Measurements from ENCODE around the gene MEGF11.

Gene MEGF11

DNA sequence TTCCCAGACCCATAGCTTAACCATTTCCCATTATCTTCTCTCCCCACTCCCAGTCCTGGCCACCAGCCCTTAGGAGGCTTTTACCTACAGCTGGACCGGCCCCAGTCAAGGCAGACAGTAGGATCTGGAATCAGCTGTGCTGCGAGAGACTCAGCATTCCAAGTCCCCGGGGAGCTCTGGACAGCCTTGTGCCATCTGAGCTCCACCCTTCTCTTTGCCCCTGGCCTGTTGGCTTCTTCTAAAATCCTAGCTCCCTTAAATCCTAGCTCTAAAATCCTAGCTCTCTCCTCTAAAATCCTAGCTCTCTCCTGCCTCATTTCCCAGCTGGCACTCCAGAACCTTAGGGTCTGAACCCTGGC is 21.3 kb downstream of the MEGF11 start:
- TF ChIP-seq, protein P1, sequence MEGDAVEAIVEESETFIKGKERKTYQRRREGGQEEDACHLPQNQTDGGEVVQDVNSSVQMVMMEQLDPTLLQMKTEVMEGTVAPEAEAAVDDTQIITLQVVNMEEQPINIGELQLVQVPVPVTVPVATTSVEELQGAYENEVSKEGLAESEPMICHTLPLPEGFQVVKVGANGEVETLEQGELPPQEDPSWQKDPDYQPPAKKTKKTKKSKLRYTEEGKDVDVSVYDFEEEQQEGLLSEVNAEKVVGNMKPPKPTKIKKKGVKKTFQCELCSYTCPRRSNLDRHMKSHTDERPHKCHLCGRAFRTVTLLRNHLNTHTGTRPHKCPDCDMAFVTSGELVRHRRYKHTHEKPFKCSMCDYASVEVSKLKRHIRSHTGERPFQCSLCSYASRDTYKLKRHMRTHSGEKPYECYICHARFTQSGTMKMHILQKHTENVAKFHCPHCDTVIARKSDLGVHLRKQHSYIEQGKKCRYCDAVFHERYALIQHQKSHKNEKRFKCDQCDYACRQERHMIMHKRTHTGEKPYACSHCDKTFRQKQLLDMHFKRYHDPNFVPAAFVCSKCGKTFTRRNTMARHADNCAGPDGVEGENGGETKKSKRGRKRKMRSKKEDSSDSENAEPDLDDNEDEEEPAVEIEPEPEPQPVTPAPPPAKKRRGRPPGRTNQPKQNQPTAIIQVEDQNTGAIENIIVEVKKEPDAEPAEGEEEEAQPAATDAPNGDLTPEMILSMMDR (conservative IDR thresholded peaks at IDR 0.05; ENCODE audit: low read depth, low read length), result no peak
- DNase-seq (ENCODE audit: low read depth), result no peak
- no peak overlapping the region for H3K4me3 ChIP-seq (ENCODE audit: low read depth, low read length)

DNA sequence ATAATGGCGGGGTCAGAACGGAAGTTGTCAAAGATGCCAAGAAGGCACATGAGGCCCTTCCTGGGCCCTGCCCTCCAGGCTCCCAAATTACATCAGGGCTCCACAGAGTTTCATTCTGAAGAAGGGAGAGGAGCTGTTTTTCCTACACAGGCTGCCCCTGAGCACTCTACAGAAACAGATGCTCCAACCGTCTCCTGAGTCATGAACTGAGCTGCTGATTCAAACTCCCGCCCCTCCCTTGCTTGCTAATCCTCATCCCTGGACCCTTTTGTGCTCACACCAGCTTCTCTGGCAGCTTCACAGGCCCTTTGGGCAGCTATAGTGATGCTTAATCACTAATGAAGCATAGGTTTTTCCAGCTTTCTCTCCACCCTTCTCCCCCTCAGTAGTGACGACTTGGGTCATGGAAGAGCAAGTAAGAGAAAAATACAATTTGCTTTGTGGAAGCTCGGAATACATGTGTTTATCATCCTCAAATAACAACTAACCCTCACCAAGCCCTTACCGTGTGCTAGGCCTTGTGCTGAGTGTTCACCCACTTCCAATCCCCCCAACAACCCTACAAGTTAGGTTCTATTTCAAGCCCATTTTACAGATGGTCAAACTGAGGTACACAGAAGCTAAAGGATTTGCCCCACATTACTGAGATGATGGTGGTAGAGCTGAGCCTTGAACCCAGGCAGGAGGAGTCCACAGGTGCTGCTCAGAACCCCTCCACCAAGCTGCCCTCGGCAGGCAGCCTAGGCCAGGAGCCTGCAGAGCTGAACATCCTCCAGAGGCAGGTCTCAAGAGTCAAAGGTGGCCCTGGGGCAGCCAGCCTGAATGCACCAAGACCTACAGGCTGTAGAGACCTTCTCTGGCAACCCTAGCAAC is 21.9 kb downstream of the MEGF11 start:
- TF ChIP-seq, protein P1 (conservative IDR thresholded peaks at IDR 0.05; ENCODE audit: low read depth, low read length), result no peak
- DNase-seq (ENCODE audit: low read depth), result no peak
- no peak overlapping the region for H3K4me3 ChIP-seq (ENCODE audit: low read depth, low read length)

DNA sequence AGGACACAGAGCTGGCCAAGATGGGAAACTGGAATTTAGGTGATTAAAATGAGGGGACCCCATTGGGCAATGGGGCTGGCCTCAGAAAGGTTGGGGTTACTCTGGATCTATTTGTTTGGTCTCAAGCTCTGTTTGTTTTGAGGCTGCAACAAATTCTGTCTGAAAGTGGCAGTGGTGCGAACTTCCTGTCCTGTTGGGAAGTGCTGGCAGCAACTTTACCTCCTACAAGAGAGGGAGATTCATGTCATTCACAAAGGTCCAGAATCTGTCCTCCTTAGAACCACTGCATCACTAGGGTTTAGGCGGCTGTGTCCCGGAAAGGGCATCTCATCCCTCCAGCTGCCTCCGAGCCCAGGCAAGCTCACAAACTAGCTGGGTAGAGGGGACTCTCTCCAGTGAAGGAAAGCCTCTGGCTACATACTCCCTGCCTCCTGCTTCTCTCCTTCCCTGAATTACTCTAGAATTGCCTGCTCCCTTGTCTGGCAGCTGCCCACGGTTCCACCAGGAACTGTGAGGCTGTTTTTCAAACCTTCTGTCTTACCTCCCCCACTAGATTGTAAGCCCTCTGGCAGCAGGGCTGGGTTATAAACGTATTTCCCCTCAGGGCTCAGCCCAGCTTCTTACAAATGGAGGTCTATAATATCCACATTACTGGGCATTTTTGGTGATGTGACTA is 23.6 kb downstream of the MEGF11 start:
- TF ChIP-seq, protein P1 (conservative IDR thresholded peaks at IDR 0.05; ENCODE audit: low read depth, low read length), result no peak
- no peak overlapping the region for H3K4me3 ChIP-seq (ENCODE audit: low read depth, low read length)
- DNase-seq (ENCODE audit: low read depth), result no peak

DNA sequence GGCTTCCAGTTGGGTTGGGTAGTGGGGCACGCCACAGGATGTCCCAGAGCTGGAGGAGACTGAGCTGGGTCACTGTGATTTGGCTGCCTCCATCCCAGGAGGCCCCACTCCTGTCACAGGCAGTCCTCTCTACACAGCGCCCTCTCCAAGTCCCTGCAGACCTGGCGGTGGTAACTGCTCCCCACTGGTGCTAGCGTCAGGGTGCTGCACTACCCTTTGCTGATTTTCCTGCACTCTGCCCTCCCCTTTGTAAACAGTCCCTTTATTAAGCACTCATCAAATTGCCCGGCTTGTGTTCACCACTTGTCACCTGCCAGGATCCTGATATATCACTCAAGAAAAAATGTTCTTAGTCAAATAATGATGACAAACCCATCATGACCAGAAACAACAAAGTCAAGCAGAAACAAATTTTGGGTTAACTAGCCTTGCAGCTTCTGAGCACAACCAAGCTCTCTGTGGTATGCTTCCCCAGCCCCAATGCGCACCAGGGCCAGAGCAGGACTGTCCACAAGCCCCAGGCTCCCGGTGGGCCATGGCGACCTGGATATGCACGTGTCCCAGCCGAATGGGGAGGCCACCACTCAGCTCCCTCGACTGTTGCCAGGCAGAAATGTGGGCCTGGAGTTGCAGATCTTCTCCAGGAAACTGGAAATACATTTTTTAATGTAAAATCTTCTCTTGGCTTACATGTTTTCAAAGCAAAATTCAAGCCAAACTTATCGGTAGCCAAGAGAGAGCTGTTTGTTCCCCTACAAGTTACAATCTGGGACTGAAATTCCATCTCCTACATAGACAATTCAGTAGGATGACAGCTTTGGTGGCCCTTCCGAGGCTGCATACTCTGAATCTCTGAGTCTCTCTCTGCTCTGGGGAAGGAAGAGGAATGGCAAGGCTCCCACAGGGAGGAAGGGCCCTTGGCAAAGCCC is 24.5 kb downstream of the MEGF11 start:
- DNase-seq (ENCODE audit: low read depth), result no peak
- H3K4me3 ChIP-seq (ENCODE audit: low read depth, low read length), result no peak overlapping the region
- TF ChIP-seq, protein P1 (conservative IDR thresholded peaks at IDR 0.05; ENCODE audit: low read depth, low read length), result no peak

DNA sequence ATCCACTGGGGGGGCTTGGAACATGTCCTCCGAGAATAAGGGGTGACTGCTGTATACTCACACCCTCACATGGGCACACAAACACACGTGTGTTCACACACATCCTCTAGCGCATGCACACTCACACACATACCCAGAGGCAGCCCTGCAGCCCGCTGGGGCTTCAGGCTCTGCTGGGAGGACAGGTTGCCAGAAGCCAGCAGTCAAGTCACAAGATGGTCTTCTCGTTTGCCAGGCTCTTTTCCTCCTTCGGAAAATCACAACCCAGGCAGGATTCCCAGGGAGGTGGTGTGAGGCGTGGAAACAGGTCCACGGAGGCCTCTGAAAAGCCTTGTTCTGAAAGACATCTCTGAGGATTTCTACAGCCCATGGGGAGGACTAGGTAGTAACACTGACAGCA is 26.8 kb downstream of the MEGF11 start:
- no peak overlapping the region for H3K4me3 ChIP-seq (ENCODE audit: low read depth, low read length)
- no peak for DNase-seq (ENCODE audit: low read depth)
- TF ChIP-seq, protein P1 (conservative IDR thresholded peaks at IDR 0.05; ENCODE audit: low read depth, low read length), result no peak

DNA sequence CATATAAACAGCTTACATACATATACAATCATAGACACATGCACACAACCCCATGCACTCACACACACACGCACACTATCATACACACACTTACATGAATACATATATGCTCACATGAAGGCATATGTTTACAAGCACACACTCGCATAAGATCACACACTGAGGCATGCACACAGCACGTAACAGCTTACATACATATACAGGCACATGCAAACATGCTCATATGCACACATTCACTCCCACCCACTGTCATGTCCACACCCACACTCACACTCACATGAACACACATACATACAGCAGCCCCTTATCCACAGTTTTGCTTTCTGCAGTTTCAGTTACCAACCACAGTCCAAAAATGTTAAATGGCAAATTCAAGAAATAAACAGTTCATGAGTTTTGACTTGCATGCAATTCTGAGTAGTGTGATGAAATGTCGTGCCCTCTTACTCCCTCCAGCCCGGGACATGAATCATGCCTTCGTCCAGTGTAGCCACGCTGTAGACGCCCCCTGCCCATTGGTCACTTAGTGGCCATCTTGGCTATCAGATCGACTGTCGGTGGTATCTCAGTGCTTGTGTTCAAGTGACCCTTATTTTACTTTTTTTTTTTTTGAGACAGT is 27.8 kb downstream of the MEGF11 start:
- no peak overlapping the region for H3K4me3 ChIP-seq (ENCODE audit: low read depth, low read length)
- TF ChIP-seq, protein P1 (conservative IDR thresholded peaks at IDR 0.05; ENCODE audit: low read depth, low read length), result no peak
- no peak for DNase-seq (ENCODE audit: low read depth)

Measured in choroid plexus epithelial cell (primary cell).